ENCODE measurements around the gene NAPB. TPM values are rescaled to one million over a fixed set of nuclear protein-coding genes. Genes with fewer than 3 reads are reported as not detected.

The NAPB gene
- total RNA-seq, 4 donors from 2014 or later = 7.4 to 13.9 (median 11.9) TPM

GRCh38 chr20:23435626-23436539 is 14.6 kb upstream of the NAPB start:
- Histone ChIP-seq H3K9me3 (no peaks in the 10 kb centered on the region), H3K4me3 (no peak overlapping the region), H3K27ac (peak overlapping the region in 1 of 4 donors; percentile 12), H3K4me1 (peaks cover 0 to 7% (median 0%) of the 10 kb centered on the region in 4 donors), H3K27me3 (no peaks in the 10 kb centered on the region), H3K36me3 (no peaks in the 10 kb centered on the region)
- DNase-seq = peak in 2 of 3 donors; percentile 62 to 67
- no peak for TF ChIP-seq CTCF (IDR thresholded peaks at IDR 0.05)
- no peak for TF ChIP-seq POLR2A (IDR thresholded peaks at IDR 0.05)

- H3K9me3 ChIP-seq = no peaks in the 10 kb centered on the region
- no peak overlapping the region for H3K27ac ChIP-seq
- no peak for TF ChIP-seq POLR2A (IDR thresholded peaks at IDR 0.05)
- TF ChIP-seq CTCF (IDR thresholded peaks at IDR 0.05) = no peak
- no peak overlapping the region for H3K4me3 ChIP-seq
- H3K4me1 ChIP-seq = peaks cover 0 to 7% (median 0%) of the 10 kb centered on the region in 4 donors
- no peak for DNase-seq
- H3K36me3 ChIP-seq = no peaks in the 10 kb centered on the region
- H3K27me3 ChIP-seq = no peaks in the 10 kb centered on the region
Observed at GRCh38 chr20:23434521-23435313, 13.4 kb upstream of the NAPB start.

- Histone ChIP-seq H3K27me3 (no peaks in the 10 kb centered on the region), H3K4me1 (peaks cover 0 to 7% (median 0%) of the 10 kb centered on the region in 4 donors), H3K27ac (no peak overlapping the region), H3K36me3 (no peaks in the 10 kb centered on the region), H3K9me3 (no peaks in the 10 kb centered on the region), H3K4me3 (no peak overlapping the region)
- TF ChIP-seq POLR2A (IDR thresholded peaks at IDR 0.05) (no peak), CTCF (IDR thresholded peaks at IDR 0.05) (no peak)
- DNase-seq = no peak
Observed at GRCh38 chr20:23433628-23434027, 12.3 kb upstream of the NAPB start.

- no peaks in the 10 kb centered on the region for H3K36me3 ChIP-seq
- TF ChIP-seq CTCF (IDR thresholded peaks at IDR 0.05) (no peak), POLR2A (IDR thresholded peaks at IDR 0.05) (no peak)
- H3K9me3 ChIP-seq = no peaks in the 10 kb centered on the region
- H3K4me3 ChIP-seq = no peak overlapping the region
- H3K27ac ChIP-seq = no peak overlapping the region
- H3K27me3 ChIP-seq = no peaks in the 10 kb centered on the region
- H3K4me1 ChIP-seq = peaks cover 0 to 3% (median 0%) of the 10 kb centered on the region in 4 donors
- DNase-seq = no peak
Observed at GRCh38 chr20:23425129-23425528, 3.8 kb upstream of the NAPB start.

- H3K36me3 ChIP-seq = no peaks in the 10 kb centered on the region
- DNase-seq = peak; percentile 30 to 65 (median 65)
- TF ChIP-seq CTCF (IDR thresholded peaks at IDR 0.05) (no peak), POLR2A (IDR thresholded peaks at IDR 0.05) (no peak)
- peaks cover 0 to 12% (median 1%) of the 10 kb centered on the region in 4 donors for H3K4me1 ChIP-seq
- H3K27me3 ChIP-seq = no peaks in the 10 kb centered on the region
- peak overlapping the region; percentile 70 to 91 (median 79) for H3K4me3 ChIP-seq
- peak overlapping the region; percentile 73 to 85 (median 82) for H3K27ac ChIP-seq
- H3K9me3 ChIP-seq = no peaks in the 10 kb centered on the region
Observed at GRCh38 chr20:23419995-23420901, 1.0 kb downstream of the NAPB start.
